A549 treated with CORT108297 at 1 μM for 4 hours (cell line): ENCODE measurements around the gene GLT8D2. TPM values are rescaled to one million over a fixed set of nuclear protein-coding genes. Genes with fewer than 3 reads are reported as not detected.

ENCODE experiments used
- total RNA-seq: library from RNA; stranded (reverse); fragments of 200-300 nt; extraction: Qiagen RNA extraction; gene quantifications from 5 replicates; pipeline ENCODE4 v1.2.3, GENCODE V29; 2022

Gene GLT8D2
- total RNA-seq, result 0.25 to 0.35 TPM (median 0.28 TPM) in 5 replicates

GRCh38 chr12:104049903-104050356 lies at the start of gene GLT8D2:
GLT8D2 (minus strand) TSS chr12:104050187; CDS start chr12:104019648, 30,539 bp downstream.

GRCh38 chr12:104064031-104064841 lies 14.2 kb upstream of the GLT8D2 start, which contains the start of gene HCFC2:
HCFC2 (plus strand) TSS chr12:104064531; CDS start chr12:104064561, 30 bp downstream.

GRCh38 chr12:103965590-103966504 lies 84.1 kb downstream of the GLT8D2 start, which contains the start of gene TDG:
TDG (plus strand) TSS chr12:103965872; CDS start chr12:103966038, 166 bp downstream.

Other genes starting within 250 kb of the GLT8D2 start
- gene NT5DC3, start 209.0 kb downstream of the GLT8D2 start, total RNA-seq, result 6.8 to 8.5 TPM (median 7.4 TPM) in 5 replicates
- 519 to 761 TPM (median 570 TPM) in 5 replicates for gene HSP90B1, start 119.8 kb downstream of the GLT8D2 start, total RNA-seq
- gene TDG, start 84.3 kb downstream of the GLT8D2 start, total RNA-seq, result 24.5 to 29.8 TPM (median 26.7 TPM) in 5 replicates
- 3.8 to 5.0 TPM (median 4.6 TPM) in 5 replicates for gene HCFC2, start 14.3 kb upstream of the GLT8D2 start, total RNA-seq
- 27.1 to 28.6 TPM (median 28.3 TPM) in 5 replicates for gene NFYB, start 88.0 kb upstream of the GLT8D2 start, total RNA-seq
- 956 to 1,224 TPM (median 1,122 TPM) in 5 replicates for gene TXNRD1, start 165.6 kb upstream of the GLT8D2 start, total RNA-seq